Activated CD4-positive, alpha-beta T cell treated with anti-CD3 and anti-CD28 coated beads, Interleukin-10, Interleukin-2, amounts not matched to agents 100 ng/mL and 50 ng/mL, durations not matched to agents 16 hours and 8 hours (primary cell): Measurements from ENCODE around the gene NFE2L3.
A peak's percentile ranks its signal among the peaks of the same experiment; 100 is the strongest.
"Not testable (repeated sequence)": the region's sequence is repeated elsewhere in the genome, so short reads cannot be mapped to it uniquely, and the experiment has no call there.

Source experiments
- DNase-seq: peaks from one replicate; pipeline ENCODE4 v3.0.0-alpha.2; 2020

Gene NFE2L3

GRCh38 chr7:26188206-26188956 is 36.4 kb downstream of the NFE2L3 start:
- DNase-seq = no peak

GRCh38 chr7:26188957-26189541 is 37.1 kb downstream of the NFE2L3 start:
- no peak for DNase-seq

GRCh38 chr7:26189697-26190096 is 37.7 kb downstream of the NFE2L3 start:
- no peak for DNase-seq

GRCh38 chr7:26190417-26190869 is 38.4 kb downstream of the NFE2L3 start:
- no peak for DNase-seq

- DNase-seq = no peak
Observed at GRCh38 chr7:26191233-26191973, 39.4 kb downstream of the NFE2L3 start.

GRCh38 chr7:26191974-26192479 is 40.0 kb downstream of the NFE2L3 start:
- no peak for DNase-seq

GRCh38 chr7:26192485-26193087 is 40.6 kb downstream of the NFE2L3 start:
- DNase-seq = no peak

GRCh38 chr7:26193432-26194207 is 41.6 kb downstream of the NFE2L3 start:
- no peak for DNase-seq

- DNase-seq = not testable (repeated sequence)
Observed at GRCh38 chr7:26194764-26195163, 42.8 kb downstream of the NFE2L3 start.

GRCh38 chr7:26195182-26195581 is 43.2 kb downstream of the NFE2L3 start:
- DNase-seq = no peak

- DNase-seq = no peak
Observed at GRCh38 chr7:26195867-26196657, 44.1 kb downstream of the NFE2L3 start.

- no peak for DNase-seq
Observed at GRCh38 chr7:26197153-26198115, 45.4 kb downstream of the NFE2L3 start.

- no peak for DNase-seq
Observed at GRCh38 chr7:26198133-26198780, 46.3 kb downstream of the NFE2L3 start.

GRCh38 chr7:26198781-26199169 is 46.8 kb downstream of the NFE2L3 start:
- no peak for DNase-seq

- DNase-seq = peak; percentile 74
Observed at GRCh38 chr7:26199301-26200037, 47.5 kb downstream of the NFE2L3 start.

- peak; percentile 78 for DNase-seq
Observed at GRCh38 chr7:26200038-26200443, 48.0 kb downstream of the NFE2L3 start.

- peak; percentile 98 for DNase-seq
Observed at GRCh38 chr7:26200444-26201246, 48.6 kb downstream of the NFE2L3 start, which contains the start of gene HNRNPA2B1. Gene HNRNPA2B1 (minus strand): TSS chr7:26200746. CDS start chr7:26200577, 169 bp downstream.
